A549 (cell line): Measurements from ENCODE around the gene HNRNPM. TPM values are rescaled to one million over a fixed set of nuclear protein-coding genes. Genes with fewer than 3 reads are reported as not detected.

Experiments
- ATAC-seq, 2 experiments: fragments of 200-7000 bp in 1 of 2; fragments of >200 bp in 1 of 2; cut with Nextera tagmentation in 1 of 2; cut with Tn5 transposase in 1 of 2; 3 replicates each; pipeline versions ENCODE4 v1.8.0 to v1.9.1; 2018 to 2020; ENCODE audit warnings: mild to moderate bottlenecking in 1 of 2, moderate library complexity in 1 of 2
- CTCF ChIA-PET: fragments of 300-600 bp; sonication (Branson Sonifier 250); formaldehyde crosslinking; extraction: SDS; loops from one replicate; lab custom pipeline; 2021; ENCODE audit warnings: antibody characterized with exemption, inconsistent platforms; lab: Yijun Ruan, JAX
- POLR2A ChIA-PET: fragments of 350-600 bp; formaldehyde crosslinking; extraction: SDS; loops from one replicate; lab custom pipeline; 2021; ENCODE audit warnings: antibody characterized with exemption, inconsistent platforms; lab: Yijun Ruan, JAX
- DNase-seq, 2 experiments: peaks; one replicate each; pipeline versions ENCODE4 v3.0.0 to v3.0.0-alpha.2; 2011 to 2016; ENCODE audit warnings: low read depth in 1 of 2, low spot score in 1 of 2
- FAIRE-seq: peaks from 2 replicates; lab custom pipeline; 2011; peaks lifted over from hg19 to GRCh38; lab: Jason Lieb, UNC
- H3K27ac ChIP-seq, 2 experiments: fragments of >200 bp; sonication (Bioruptor Twin); formaldehyde crosslinking; 3 replicates each; pipeline ENCODE4 v1.5.1; 2016 to 2017
- H3K4me1 ChIP-seq: fragments of >200 bp; sonication (Bioruptor Twin); formaldehyde crosslinking; 3 replicates; pipeline ENCODE4 v1.6.1; 2016
- H3K4me2 ChIP-seq: fragments of >200 bp; sonication (Bioruptor Twin); formaldehyde crosslinking; 3 replicates; pipeline ENCODE4 v1.6.1; 2016
- H3K4me3 ChIP-seq: fragments of >200 bp; sonication (Bioruptor Twin); formaldehyde crosslinking; 3 replicates; pipeline ENCODE4 v1.5.1; 2016
- H3K9me3 ChIP-seq: fragments of >200 bp; sonication (Bioruptor Twin); formaldehyde crosslinking; 3 replicates; pipeline ENCODE4 v1.6.1; 2016
- BHLHE40 ChIP-seq: IDR thresholded peaks from 2 replicates; pipeline ENCODE4 v1.6.1; 2012; ENCODE audit warnings: low read depth, low read length, inconsistent platforms
- CBX2 ChIP-seq: fragments of 200-600 bp; sonication (generic); IDR thresholded peaks from 2 replicates; pipeline ENCODE4 v1.6.1; 2016; ENCODE audit warnings: low read depth, mild to moderate bottlenecking, borderline replicate concordance
- EHF ChIP-seq: fragments of 250-450 bp; sonication (Bioruptor Pico); IDR thresholded peaks from 2 replicates; pipeline ENCODE4 v1.5.0; 2020; ENCODE audit warnings: mild to moderate bottlenecking
- FOSB ChIP-seq: fragments of 250-450 bp; sonication (Bioruptor Pico); IDR thresholded peaks from 2 replicates; pipeline ENCODE4 v1.5.0; 2020; ENCODE audit warnings: mild to moderate bottlenecking, moderate library complexity
- FOXS1 ChIP-seq: fragments of 250-450 bp; sonication (Bioruptor Pico); IDR thresholded peaks from 2 replicates; pipeline ENCODE4 v1.5.0; 2020; ENCODE audit warnings: mild to moderate bottlenecking, moderate library complexity
- GATA3 ChIP-seq: IDR thresholded peaks from 2 replicates; pipeline ENCODE4 v1.6.1; 2012; ENCODE audit warnings: borderline replicate concordance
- HMGXB4 ChIP-seq: fragments of 250-450 bp; sonication (Bioruptor Pico); IDR thresholded peaks from 2 replicates; pipeline ENCODE4 v1.5.0; 2021; ENCODE audit warnings: mild to moderate bottlenecking, moderate library complexity, borderline replicate concordance
- HOXB13 ChIP-seq: fragments of 250-450 bp; sonication (Bioruptor Pico); IDR thresholded peaks from 2 replicates; pipeline ENCODE4 v1.5.0; 2020; ENCODE audit warnings: low read depth, mild to moderate bottlenecking, moderate library complexity
- HOXB5 ChIP-seq: fragments of 250-450 bp; sonication (Bioruptor Pico); IDR thresholded peaks from 2 replicates; pipeline ENCODE4 v1.5.0; 2020; ENCODE audit warnings: mild to moderate bottlenecking, moderate library complexity
- JUN ChIP-seq, 2 experiments: fragments of >200 bp; sonication (Bioruptor Twin); formaldehyde crosslinking; IDR thresholded peaks; 2 replicates in 1 of 2; 3 replicates in 1 of 2; pipeline ENCODE4 v1.6.1; 2016 to 2017
- KDM5A ChIP-seq: fragments of 200-600 bp; sonication (generic); IDR thresholded peaks from 2 replicates; pipeline ENCODE4 v1.6.1; 2016; ENCODE audit warnings: antibody characterized with exemption, mild to moderate bottlenecking
- MAFK ChIP-seq: fragments of 450-650 bp; IDR thresholded peaks from 2 replicates; pipeline ENCODE4 v1.6.1; 2014; ENCODE audit not compliant: partially characterized antibody
- MAX ChIP-seq: IDR thresholded peaks from 2 replicates; pipeline ENCODE4 v1.6.1; 2012
- NFE2L2 ChIP-seq: fragments of 150-350 bp; conservative IDR thresholded peaks from 2 replicates; pipeline ENCODE4 v1.6.1; 2014; ENCODE audit warnings: low read length
- NPAS2 ChIP-seq: fragments of 250-450 bp; sonication (Bioruptor Pico); IDR thresholded peaks from 2 replicates; pipeline ENCODE4 v1.8.0; 2022; ENCODE audit warnings: mild to moderate bottlenecking, moderate library complexity, borderline replicate concordance
- NR3C1 ChIP-seq: fragments of >200 bp; sonication (Bioruptor Twin); formaldehyde crosslinking; IDR thresholded peaks from 3 replicates; pipeline ENCODE4 v1.6.1; 2017
- PBX3 ChIP-seq: IDR thresholded peaks from 2 replicates; pipeline ENCODE4 v1.6.1; 2012
- POLR2A ChIP-seq: IDR thresholded peaks from 2 replicates; pipeline ENCODE4 v1.6.1; 2012; ENCODE audit warnings: mild to moderate bottlenecking, low read length
- RARB ChIP-seq: fragments of 250-450 bp; sonication (Bioruptor Pico); IDR thresholded peaks from 2 replicates; pipeline ENCODE4 v1.8.0; 2021; ENCODE audit warnings: mild to moderate bottlenecking, moderate library complexity
- RCOR1 ChIP-seq: fragments of 150-350 bp; IDR thresholded peaks from 2 replicates; pipeline ENCODE4 v1.6.1; 2014; ENCODE audit warnings: antibody characterized with exemption, low read length, low read depth
- ZC3H11A ChIP-seq: fragments of 450-650 bp; IDR thresholded peaks from 2 replicates; pipeline ENCODE4 v1.6.1; 2014; ENCODE audit warnings: antibody characterized with exemption, mild to moderate bottlenecking
- ZFP36 ChIP-seq: fragments of 450-650 bp; IDR thresholded peaks from 2 replicates; pipeline ENCODE4 v1.6.1; 2014; ENCODE audit warnings: borderline replicate concordance; ENCODE audit not compliant: partially characterized antibody
- ZNF302 ChIP-seq: fragments of 250-450 bp; sonication (Bioruptor Pico); IDR thresholded peaks from 2 replicates; pipeline ENCODE4 v1.9.0; 2021; ENCODE audit warnings: inconsistent platforms, mild to moderate bottlenecking, moderate library complexity
- ZSCAN20 ChIP-seq: fragments of 250-450 bp; sonication (Bioruptor Pico); IDR thresholded peaks from 2 replicates; pipeline ENCODE4 v1.8.0; 2022; ENCODE audit warnings: mild to moderate bottlenecking, moderate library complexity
- WGBS: methylation state at CpG from one replicate; pipeline ENCODE4 v1.1.6; 2017; ENCODE audit errors: missing lambda C conversion rate; 5-methylcytosine and 5-hydroxymethylcytosine counted together
- polyA plus RNA-seq, 4 experiments: library from polyadenylated mRNA; depleted of rRNA in 3 of 4; stranded (reverse); fragments of >200 nt; fragmentation: RNase III in 1 of 4; extraction: RNeasy Plus Mini Kit Qiagen cat#74134 plus additional on column Dnase treatment in 1 of 4; gene quantifications; 2 replicates in 3 of 4; 3 replicates in 1 of 4; pipeline ENCODE4 v1.2.3, GENCODE V29; 2011 to 2017
- TF ChIP-seq, protein P1 (sequence below): fragments of 150-350 bp; IDR thresholded peaks from 2 replicates; pipeline ENCODE4 v1.6.1; 2014; ENCODE audit warnings: low read depth, mild to moderate bottlenecking, low read length
- TF ChIP-seq, protein P2 (sequence below): fragments of >200 bp; sonication (Bioruptor Twin); formaldehyde crosslinking; IDR thresholded peaks from 3 replicates; pipeline ENCODE4 v1.6.1; 2016
- TF ChIP-seq, protein P3 (sequence below): fragments of >200 bp; sonication (Bioruptor Twin); formaldehyde crosslinking; IDR thresholded peaks from 3 replicates; pipeline ENCODE4 v1.5.1; 2016

Gene HNRNPM
- polyA plus RNA-seq, 2 of the 4 experiments (the other 2 are of a cell fraction) = 168 to 352 TPM

- WGBS = 89% methylated on average over 11 of the region's 11 CpGs
- Histone ChIP-seq H3K4me1 (no peaks in the 10 kb centered on the region), H3K27ac (no peak overlapping the region), H3K4me2 (no peak overlapping the region), H3K9me3 (no peaks in the 10 kb centered on the region), H3K4me3 (no peak overlapping the region)
- POLR2A ChIA-PET = no interaction called here
- CTCF ChIA-PET = interaction anchor here (1.1 kb wide), 1 partner anchor 24 kb away, joined by 4 read pairs; no protein-coding TSS in a partner anchor
- FAIRE-seq (no peak), DNase-seq (no peak)
- TF ChIP-seq MAX = no peak
- TF ChIP-seq MAFK = no peak
- no peak for TF ChIP-seq ZFP36
- no peak for TF ChIP-seq ZC3H11A
- TF ChIP-seq POLR2A = no peak
- TF ChIP-seq HOXB13 (CRISPR knock-in tag) = no peak
- no peak for TF ChIP-seq RCOR1
- no peak for TF ChIP-seq NFE2L2
- TF ChIP-seq FOXS1 (CRISPR knock-in tag) = no peak
- no peak for TF ChIP-seq ZSCAN20
- TF ChIP-seq HMGXB4 = no peak
- TF ChIP-seq CBX2 = no peak
- TF ChIP-seq KDM5A = no peak
- no peak for TF ChIP-seq BHLHE40
- TF ChIP-seq, protein P1, sequence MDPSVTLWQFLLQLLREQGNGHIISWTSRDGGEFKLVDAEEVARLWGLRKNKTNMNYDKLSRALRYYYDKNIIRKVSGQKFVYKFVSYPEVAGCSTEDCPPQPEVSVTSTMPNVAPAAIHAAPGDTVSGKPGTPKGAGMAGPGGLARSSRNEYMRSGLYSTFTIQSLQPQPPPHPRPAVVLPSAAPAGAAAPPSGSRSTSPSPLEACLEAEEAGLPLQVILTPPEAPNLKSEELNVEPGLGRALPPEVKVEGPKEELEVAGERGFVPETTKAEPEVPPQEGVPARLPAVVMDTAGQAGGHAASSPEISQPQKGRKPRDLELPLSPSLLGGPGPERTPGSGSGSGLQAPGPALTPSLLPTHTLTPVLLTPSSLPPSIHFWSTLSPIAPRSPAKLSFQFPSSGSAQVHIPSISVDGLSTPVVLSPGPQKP = no peak
- no peak for TF ChIP-seq NPAS2 (CRISPR knock-in tag)
- no peak for TF ChIP-seq HOXB5 (CRISPR knock-in tag)
- TF ChIP-seq, all 56 proteins: peak for 0
- no peak for ATAC-seq
These were observed 36.4 kb downstream of the HNRNPM start for GRCh38 chr19:8481201-8481600.

- no peak overlapping the region for H3K4me2 ChIP-seq
- ChIA-PET POLR2A (no interaction called here), CTCF (interaction anchor here (1.2 kb wide), 1 partner anchor 8 kb away, joined by 4 read pairs; no protein-coding TSS in a partner anchor)
- no peaks in the 10 kb centered on the region for H3K4me1 ChIP-seq
- 90% methylated on average over 6 of the region's 6 CpGs for WGBS
- DNase-seq (no peak), ATAC-seq (no peak), FAIRE-seq (no peak)
- no peaks in the 10 kb centered on the region for H3K9me3 ChIP-seq
- no peak overlapping the region for H3K4me3 ChIP-seq
- no peak overlapping the region for H3K27ac ChIP-seq
- no peak for TF ChIP-seq JUN (IDR thresholded peaks at IDR 0.05)
- TF ChIP-seq GATA3 = no peak
- TF ChIP-seq FOSB = no peak
- TF ChIP-seq PBX3 = no peak
- TF ChIP-seq ZNF302 (CRISPR knock-in tag) = no peak
- no peak for TF ChIP-seq RARB (CRISPR knock-in tag)
- TF ChIP-seq HOXB5 (CRISPR knock-in tag) = no peak
- TF ChIP-seq, protein P2, sequence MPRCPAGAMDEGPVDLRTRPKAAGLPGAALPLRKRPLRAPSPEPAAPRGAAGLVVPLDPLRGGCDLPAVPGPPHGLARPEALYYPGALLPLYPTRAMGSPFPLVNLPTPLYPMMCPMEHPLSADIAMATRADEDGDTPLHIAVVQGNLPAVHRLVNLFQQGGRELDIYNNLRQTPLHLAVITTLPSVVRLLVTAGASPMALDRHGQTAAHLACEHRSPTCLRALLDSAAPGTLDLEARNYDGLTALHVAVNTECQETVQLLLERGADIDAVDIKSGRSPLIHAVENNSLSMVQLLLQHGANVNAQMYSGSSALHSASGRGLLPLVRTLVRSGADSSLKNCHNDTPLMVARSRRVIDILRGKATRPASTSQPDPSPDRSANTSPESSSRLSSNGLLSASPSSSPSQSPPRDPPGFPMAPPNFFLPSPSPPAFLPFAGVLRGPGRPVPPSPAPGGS = no peak
- no peak for TF ChIP-seq ZC3H11A
- TF ChIP-seq NR3C1 = no peak
- TF ChIP-seq EHF (CRISPR knock-in tag) = no peak
- TF ChIP-seq, protein P3, sequence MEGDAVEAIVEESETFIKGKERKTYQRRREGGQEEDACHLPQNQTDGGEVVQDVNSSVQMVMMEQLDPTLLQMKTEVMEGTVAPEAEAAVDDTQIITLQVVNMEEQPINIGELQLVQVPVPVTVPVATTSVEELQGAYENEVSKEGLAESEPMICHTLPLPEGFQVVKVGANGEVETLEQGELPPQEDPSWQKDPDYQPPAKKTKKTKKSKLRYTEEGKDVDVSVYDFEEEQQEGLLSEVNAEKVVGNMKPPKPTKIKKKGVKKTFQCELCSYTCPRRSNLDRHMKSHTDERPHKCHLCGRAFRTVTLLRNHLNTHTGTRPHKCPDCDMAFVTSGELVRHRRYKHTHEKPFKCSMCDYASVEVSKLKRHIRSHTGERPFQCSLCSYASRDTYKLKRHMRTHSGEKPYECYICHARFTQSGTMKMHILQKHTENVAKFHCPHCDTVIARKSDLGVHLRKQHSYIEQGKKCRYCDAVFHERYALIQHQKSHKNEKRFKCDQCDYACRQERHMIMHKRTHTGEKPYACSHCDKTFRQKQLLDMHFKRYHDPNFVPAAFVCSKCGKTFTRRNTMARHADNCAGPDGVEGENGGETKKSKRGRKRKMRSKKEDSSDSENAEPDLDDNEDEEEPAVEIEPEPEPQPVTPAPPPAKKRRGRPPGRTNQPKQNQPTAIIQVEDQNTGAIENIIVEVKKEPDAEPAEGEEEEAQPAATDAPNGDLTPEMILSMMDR = no peak
These were observed 36.8 kb downstream of the HNRNPM start for GRCh38 chr19:8481616-8482015.
